HG02943 (cell line): ENCODE measurements around the gene RBM4B.
A peak's percentile ranks its signal among the peaks of the same experiment; 100 is the strongest.
"Not testable (repeated sequence)": the region's sequence is repeated elsewhere in the genome, so short reads cannot be mapped to it uniquely, and the experiment has no call there.

ENCODE experiments used
- ATAC-seq: cut with Tn5 transposase; IDR thresholded peaks from one replicate; pipeline ENCODE4 v1.9.1; 2021; ENCODE audit warnings: mild to moderate bottlenecking, low read depth, moderate library complexity; ENCODE audit not compliant: unreplicated experiment

Gene RBM4B, protein sequence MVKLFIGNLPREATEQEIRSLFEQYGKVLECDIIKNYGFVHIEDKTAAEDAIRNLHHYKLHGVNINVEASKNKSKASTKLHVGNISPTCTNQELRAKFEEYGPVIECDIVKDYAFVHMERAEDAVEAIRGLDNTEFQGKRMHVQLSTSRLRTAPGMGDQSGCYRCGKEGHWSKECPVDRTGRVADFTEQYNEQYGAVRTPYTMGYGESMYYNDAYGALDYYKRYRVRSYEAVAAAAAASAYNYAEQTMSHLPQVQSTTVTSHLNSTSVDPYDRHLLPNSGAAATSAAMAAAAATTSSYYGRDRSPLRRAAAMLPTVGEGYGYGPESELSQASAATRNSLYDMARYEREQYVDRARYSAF

DNA sequence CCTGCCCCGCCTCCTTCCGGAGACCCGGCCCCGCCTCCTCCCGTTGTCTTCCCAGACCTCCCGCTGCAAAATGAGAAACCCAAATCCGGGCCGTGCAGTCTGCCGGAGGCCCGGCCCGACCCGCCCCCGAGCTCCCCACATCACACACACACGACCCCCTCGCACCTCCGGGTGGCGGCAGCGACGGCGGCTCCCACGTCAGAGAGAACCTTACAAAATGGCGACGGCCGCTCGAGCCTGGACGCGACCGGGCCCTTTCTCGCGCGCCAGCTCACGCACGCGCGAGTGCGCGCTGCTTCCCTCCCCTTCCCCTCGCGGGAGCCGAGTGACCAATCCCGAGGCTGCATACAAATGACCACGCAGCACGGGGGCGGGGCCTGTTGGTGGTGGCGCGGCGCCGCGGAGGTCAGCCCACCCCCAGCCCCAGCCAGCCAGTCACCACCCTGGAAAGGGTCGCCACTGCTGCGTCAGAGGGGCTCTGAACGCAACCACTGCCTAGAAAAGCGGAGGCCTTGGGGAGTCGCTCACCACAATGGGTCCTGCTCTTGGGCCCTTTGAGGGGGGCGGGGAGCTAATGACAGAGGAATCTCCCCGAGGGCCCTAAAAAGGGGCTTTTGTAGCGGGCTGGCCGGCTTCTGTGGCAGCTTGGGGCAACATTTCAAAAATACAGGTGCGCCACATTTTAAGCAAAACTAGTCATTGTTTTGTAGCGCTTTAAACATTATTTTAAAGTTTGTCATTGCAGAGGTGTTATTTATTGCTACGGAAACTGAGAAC, at the start of gene RBM4B:
TSS of gene RBM4B (minus strand) at position 289 of the 777 bp plus-strand sequence. CDS start 808 bp downstream, outside the sequence.
- ATAC-seq: peak; percentile 92

DNA sequence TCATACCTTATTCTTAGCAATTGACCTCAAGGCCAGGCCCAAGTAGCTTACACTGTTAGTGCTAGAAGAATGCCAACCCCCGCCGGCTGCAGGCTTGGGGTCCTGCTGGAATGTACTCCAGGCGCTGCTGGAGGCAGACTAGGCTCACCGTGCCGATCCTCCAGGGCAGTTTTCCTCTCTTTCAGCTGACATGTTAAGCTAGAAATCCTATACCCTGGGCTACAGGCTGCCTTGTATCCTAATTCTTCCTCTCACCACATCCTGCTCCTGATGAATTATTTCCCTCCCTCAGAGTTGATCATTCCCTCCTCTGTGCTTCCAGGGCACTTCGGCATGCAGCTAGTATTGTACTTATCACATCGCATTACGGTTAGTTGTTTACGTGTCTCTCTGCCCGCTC, 48.0 kb upstream of the RBM4B start:
- no peak for ATAC-seq

DNA sequence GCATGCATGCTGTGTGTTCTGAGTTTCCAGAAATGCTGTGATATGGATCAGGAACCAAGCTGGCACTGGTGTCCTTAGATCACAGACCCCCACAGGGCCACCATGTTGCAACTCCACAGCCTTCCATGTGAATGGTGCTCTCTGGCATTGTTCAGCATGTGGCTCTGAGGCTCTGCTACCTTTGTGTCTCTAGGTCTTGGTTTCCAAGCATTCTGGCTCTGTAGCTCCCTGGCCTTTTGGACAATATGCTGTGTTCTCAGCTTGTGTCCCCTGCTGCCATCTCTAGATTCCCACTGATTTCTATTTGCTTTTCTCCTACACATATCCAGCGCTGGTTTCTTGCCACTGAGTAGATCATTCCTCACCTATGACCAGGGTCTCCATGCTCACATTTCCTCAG, 47.4 kb upstream of the RBM4B start:
- no peak for ATAC-seq

DNA sequence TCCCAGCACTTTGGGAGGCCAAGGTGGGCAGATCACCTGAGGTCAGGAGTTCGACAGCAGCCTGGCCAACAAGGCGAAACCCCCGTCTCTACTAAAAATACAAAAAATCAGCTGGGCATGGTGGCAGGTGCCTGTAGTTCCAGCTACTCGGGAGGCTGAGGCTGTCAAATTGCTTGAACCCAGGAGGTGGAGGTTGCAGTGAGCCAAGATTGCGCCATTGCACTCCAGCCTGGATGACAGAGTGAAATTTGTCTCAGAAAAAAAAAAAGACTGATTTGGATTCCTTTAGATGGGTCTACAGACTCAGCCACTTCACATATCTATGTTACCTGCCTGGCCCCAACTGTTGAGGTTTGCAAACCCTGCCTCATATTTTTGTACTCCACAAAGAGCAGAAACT, 46.5 kb upstream of the RBM4B start:
- not testable (repeated sequence) for ATAC-seq

DNA sequence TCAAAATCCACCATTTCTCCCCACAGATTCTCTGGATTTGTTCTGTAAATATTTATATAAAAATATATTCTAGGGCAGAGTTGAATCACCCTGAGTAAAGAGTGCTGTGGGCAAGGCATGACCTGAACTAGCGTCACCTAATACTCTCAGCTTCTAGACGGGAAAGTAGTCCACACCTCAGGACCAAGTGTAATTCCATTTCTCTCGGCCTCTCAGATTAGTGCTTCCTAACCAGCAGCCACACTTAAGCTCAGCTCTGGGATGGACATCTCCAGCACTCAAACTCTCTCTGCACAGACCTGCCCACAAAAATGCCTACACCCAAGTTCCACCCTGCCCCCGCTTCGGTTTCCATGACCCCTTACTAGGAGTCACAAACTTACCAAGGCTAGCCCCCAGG, 46.0 kb upstream of the RBM4B start:
- no peak for ATAC-seq

DNA sequence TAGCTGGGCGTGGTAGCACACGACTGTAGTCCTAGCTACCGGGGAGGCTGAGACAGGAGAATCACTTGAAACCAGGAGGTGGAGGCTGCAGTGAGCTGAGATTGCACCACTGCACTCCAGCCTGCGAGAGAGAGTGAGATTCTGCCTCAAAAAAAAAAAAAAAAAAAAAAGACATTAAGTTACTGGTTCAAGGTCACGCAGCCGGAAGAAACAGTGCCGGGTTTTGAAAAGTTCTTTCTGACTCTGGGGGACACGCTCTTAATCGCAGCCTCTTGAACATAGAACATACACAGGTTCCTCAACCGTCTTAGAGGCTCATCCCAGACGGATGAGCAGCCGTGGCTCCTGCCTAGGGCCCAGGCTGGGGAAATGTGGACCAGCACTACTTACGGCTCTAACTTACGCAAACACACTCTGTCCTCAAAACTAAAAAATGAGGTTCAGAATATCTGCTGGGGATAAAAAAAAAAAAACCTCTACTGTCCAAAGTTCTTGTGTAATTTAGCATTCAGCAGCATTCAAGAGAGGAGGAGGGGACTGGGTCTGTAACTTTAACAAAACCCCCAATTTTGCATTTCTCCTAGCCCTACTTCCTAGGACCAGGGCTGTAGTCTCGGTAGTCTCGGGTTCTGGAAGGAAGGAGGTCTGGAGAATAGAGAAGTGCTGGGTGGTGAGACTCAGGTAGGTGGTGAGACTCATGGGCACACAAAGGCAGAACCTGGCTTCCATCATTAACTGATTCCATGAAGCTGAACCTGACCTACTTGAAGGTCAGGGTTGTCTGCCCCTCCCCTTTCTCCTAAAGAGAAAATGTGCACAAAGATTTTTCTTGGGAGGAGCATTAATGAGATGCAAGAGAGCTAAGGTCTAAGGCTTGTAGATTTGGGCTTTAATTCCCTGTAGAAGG, 45.3 kb upstream of the RBM4B start:
- ATAC-seq: no peak

DNA sequence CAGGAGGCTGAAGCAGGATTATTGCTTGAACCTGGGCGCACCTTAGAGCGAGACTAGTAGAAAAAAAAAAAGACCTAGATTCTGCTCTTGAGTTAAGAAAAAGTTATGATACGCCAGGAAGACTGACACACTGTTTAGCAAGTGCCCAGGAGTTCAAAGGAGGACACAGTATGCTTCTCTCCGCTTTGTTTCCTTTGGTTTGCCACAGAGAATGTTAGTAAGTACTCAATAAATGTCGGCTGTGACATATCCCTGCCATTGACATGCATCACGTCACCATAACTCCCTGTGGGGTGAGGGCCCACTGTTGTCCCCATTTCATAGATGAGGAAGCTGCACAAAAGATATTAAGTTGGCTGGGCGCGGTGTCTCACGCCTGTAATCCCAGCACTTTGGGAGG, 44.3 kb upstream of the RBM4B start:
- no peak for ATAC-seq

DNA sequence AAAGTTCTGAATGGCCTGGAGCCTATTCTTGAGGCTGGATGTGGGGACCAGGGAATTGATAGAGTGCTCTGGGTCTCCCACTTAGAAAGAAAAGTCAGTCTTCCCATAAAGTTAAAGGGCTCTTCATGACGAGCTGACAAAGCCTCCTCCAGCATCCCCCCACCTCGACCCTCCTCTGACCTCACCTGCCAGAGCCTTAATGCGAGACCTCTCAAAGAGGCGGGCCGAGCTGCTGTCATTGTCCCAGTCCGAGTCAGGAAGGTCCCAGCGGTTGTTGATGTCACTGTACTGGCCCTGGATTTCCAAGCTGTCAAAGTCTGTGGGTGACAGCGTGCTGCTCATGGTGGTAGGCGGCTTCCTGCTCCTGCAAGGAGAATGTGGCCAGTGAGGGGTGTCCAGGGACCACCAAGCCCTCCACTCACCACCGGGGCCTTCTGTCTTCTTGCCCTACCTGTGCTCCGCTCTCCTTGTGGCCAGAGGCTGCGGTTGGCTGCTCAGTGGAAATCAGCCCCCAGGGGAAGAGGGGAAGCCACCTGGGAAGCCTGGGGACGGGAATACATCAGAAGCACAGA, 43.3 kb upstream of the RBM4B start:
- ATAC-seq: no peak

DNA sequence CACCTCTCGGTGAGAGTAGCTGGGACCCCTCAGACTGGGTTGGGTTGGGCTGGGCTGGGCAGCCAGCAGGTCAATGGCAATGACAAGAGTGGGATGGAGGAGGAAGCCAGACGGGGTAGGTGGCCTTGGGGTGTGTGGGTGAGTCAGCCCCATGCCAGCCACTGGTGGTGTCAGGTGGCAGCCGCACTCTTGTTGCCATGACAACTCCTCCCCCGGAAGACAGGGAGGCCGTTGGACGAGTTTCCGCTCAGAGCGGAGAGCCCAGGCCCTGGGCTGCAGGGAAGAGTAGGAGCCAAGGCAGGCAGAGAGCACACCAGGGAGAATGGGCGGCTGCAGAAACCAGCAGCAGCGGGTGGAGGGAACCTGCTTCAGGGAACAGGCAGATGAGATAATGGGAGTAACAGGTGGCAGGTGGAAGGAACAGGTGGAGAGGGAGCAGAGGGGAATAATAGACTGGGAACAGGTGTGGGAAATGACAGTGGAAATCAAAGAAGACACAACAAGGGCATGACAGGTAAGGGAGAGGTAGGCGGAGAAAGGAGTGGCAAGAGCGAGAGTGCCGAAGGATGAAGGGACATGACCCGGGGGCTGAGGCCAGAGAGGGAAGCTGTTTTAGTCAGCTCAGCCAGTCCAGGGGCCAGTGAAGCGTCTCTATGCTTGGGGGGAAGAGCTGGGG, 42.7 kb upstream of the RBM4B start:
- ATAC-seq: no peak

DNA sequence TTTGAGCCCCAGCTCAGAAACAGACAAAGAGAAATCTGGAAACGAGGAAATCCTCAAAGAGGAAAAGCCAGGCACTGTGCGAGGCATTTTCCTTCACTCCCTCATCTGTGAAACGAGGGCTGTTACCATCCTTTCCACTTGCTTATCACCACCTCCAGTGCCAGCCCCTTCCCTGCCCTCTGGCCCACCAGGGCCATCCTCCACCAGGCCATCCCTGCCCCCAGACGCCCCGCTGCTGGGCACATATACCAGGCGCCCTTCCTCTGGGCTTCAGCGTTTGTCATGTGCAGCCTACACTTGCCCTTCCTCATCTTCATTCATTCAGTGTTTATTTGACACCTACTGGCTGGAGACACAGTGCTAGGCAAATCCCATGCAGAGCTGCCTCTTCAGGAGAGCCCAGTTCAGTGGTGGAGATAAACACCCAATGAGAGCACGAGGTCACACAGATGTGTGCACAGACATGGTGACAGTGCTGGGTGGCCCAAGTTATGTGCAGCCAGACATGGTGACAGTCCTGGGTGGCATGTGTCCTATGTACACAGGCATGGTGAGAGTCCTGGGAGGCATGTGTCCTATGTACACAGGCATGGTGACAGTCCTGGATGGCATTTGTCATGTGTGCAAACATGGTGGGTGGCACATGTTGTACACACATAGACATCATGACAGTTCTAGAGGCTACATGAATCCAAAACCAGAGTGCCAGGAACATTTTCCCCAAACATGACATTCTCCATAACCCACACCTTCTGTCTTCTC, 41.6 kb upstream of the RBM4B start:
- no peak for ATAC-seq

DNA sequence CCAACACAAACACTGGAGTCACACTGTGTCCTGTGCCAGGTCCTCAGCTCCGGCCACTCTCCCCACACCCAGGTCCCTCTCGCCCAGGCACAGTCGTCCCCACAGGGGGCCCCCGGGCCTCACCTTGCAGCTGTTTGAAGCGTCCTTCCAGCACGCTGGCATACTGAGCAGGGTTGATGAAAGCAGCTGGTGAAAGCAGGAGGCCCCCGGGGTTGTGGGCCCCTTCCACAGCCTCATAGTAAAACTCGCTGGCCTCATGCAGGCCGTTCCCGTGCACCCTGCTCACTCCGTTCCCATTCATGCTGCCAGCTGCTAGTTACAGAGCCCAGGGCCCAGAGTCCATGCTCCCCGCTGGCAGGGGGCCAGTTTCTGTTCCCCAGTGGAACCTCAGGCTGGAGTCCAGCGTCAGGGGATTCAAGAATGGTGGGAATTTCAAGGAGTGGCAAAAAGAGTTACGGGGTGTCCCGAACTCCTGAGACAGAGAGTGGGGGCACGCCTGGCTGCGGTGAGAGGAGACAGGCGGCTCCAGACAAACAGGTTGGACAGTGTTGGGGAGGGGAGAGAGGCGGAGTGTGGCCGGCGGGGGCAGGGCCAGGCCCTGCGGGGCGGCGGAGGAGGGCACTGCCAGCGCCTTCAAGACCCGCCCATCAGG, 40.8 kb upstream of the RBM4B start:
- ATAC-seq: no peak

DNA sequence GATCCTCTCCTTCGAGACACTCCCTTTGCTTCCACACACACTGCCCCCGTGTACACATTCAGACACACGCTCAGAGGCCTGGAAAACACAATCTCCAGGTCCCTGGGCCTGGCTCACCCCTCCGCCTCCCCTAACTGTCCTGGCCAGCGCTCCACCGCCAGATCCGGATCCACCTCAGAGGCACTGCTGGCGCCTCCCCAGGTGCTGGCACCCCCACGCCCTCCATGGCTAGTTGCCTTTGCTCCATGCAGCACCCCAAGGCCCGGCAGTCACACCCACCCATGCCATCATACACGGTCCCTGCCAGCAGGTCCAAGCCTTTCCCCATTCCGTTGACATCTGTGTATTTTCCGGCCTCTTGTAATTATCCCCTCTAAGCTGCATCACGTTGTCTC, 40.2 kb upstream of the RBM4B start:
- ATAC-seq: no peak

DNA sequence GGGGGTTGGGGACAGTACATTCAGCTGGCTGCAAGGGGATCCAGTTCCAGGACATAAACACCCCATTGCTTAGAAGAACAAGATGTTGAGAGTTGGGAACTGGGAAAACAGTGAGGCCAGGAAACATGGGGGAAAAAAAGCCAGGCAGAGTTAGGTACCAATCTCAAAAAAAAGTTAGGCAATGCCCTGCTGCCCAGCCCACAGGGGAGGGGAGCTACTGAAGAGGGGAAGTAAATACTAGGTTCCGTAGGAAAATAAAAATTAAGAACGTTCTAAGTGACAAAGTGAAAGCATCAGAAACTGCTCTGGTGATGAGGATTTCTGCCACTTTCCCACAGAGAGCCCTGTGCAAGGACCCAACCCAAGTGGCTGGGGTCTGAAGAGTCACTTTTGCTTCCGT, 39.3 kb upstream of the RBM4B start:
- ATAC-seq: no peak

DNA sequence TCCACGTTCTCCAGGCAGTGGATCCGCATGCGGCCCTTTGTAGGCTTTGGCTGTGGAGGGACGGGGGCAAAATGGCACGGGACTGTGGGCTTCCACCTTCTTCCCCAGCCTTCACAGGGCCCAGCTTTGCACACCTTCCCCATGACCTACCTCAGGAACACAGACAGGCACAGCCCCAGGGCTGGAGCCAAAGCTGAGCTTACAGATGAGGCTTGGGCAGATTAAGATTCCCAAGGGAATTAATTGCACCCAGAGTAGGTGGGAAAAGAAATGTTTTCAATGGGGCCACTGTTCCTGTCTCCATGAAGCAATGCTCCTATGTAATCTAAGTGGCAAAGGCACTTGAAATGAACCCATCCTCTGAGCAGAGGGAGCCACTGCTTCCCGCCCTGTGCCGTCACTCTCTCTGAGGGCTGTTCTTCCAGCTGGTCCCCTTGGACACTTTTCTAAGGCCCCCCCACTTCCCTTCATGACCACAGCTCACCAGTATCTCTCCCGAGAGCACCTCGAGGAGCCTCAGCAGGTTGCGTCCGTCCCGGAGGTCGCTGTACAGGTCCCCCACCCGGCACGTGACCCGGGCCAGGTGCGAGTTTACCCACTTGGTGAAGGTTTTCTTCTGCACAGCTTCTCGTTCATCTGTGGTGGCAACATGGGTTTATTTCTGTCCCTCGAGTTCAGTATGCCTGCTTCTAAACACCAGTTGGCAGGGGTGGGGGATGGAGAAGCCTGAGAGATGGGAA, 37.8 kb upstream of the RBM4B start:
- ATAC-seq: no peak

DNA sequence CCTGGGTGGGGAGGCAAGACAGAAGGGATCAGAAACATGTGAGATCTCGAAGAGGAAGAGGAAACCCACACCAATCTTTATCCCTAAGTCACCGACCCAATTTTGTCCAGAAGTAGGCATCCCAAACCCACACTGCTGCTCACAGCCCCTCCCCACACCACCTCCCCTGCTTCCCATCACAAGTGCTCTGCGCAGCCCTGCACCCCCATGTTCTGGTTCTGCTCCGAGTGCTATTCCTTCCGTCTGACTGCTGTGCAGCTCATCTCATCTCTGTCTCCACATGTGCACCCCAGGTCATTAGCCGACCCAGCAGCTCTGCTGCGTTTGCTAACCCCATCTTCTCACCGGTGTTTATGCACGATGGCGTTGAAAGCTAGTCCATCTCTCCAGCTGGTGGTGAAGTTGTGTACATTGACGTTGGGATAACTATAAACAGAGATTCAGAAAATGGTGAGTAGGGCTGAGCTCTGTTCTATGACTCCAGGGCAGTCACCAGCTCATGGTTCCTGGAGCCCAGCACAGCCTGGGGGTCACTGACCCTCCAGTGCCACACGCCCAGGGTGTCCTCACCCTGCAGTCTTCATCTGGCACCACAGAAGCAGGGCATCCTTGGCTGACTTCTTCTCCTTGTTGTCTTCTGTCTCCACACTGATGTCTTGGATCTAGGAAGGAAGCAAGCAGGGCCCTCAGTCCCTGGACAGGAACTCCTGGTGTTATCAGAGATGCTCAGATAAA, 36.2 kb upstream of the RBM4B start:
- ATAC-seq: no peak

DNA sequence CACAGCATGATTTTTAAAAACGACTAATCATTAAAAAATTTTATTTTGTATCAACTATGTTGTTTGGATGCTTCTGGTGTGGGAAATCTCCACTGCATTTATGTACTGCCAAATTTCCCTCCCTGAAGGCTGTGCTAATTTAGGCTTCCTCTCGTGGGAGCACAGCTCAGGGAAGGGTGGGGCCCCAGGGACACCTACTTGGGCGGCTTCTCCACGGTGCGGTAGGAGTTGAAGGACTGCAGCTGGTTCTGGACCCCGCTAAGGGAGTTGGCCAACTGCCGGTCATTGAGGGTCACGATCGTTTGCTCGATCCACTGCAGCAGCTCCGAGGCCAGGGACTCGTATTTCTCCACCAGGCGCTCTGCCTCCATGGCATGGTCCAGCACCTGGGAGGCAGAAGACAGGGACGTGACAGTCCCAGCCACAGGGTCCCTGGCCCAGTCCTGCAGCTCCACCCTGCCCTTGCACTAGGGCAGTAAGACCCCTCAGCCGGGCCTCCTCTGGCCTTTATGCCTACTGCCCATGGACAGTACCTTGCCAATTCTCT, 32.8 kb upstream of the RBM4B start:
- no peak for ATAC-seq

DNA sequence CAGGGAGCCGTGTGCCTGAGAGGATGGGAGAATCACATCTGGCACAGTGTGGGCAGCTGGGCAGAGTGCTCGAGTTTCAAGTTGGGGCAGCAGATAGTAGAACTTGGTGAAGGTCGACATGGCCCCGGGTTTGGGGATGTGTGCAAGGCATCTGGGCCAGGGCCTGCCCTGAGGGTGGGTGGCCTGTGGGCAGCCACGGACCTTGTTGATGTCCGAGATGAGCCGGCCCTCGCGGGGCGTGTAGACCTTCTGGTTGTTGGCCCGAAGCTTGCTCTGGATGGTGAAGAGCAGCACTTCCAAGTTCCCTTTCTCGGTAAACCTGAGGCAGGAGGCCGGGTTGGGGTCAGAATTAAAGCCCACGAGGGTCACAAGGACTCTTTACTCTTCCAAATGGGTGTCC, 31.0 kb upstream of the RBM4B start:
- no peak for ATAC-seq
